GM12872 (cell line): ENCODE results near the gene SHQ1.

Experiments used
- CTCF ChIP-seq: IDR thresholded peaks from 3 replicates; pipeline ENCODE4 v1.5.1; 2011; ENCODE audit warnings: low read depth, mild to moderate bottlenecking, low read length, moderate library complexity; ENCODE audit not compliant: insufficient read depth

SHQ1 gene

GRCh38 chr3:72782521-72782920 lies 65.7 kb downstream of the SHQ1 start:
- TF ChIP-seq CTCF: no peak

GRCh38 chr3:72769758-72770540 lies 78.3 kb downstream of the SHQ1 start:
- no peak for TF ChIP-seq CTCF

GRCh38 chr3:72768936-72769335 lies 79.3 kb downstream of the SHQ1 start:
- no peak for TF ChIP-seq CTCF

GRCh38 chr3:72768481-72768880 lies 79.8 kb downstream of the SHQ1 start:
- no peak for TF ChIP-seq CTCF

GRCh38 chr3:72768006-72768441 lies 80.2 kb downstream of the SHQ1 start:
- TF ChIP-seq CTCF: no peak

- TF ChIP-seq CTCF: no peak
Observed at GRCh38 chr3:72766866-72767265, 81.4 kb downstream of the SHQ1 start.

- TF ChIP-seq CTCF: no peak
Observed at GRCh38 chr3:72763751-72764440, 84.3 kb downstream of the SHQ1 start.
